HepG2 (cell line): Measurements from ENCODE around the gene ZNF804B. TPM values are rescaled to one million over a fixed set of nuclear protein-coding genes. Genes with fewer than 3 reads are reported as not detected.

ENCODE experiments used
- ATAC-seq: fragments of 200-7000 bp; cut with Tn5 transposase; 3 replicates; pipeline ENCODE4 v1.9.1; 2020; ENCODE audit warnings: mild to moderate bottlenecking, moderate library complexity
- BruUV-seq: library from RNA; stranded (reverse); fragments of 400-500 nt; replicated peaks from 2 replicates; lab custom pipeline; 2021; lab: Mats Ljungman, UMichigan
- CTCF ChIA-PET: fragments of 300-600 bp; formaldehyde crosslinking; extraction: SDS; loops from one replicate; lab custom pipeline; 2021; ENCODE audit warnings: low total read pairs, inconsistent platforms, low intra/inter-chr PET ratio; lab: Yijun Ruan, JAX
- POLR2A ChIA-PET: fragments of 350-600 bp; sonication (Branson Sonifier 250); formaldehyde crosslinking; loops from one replicate; lab custom pipeline; 2020; ENCODE audit warnings: antibody characterized with exemption, inconsistent platforms; lab: Yijun Ruan, JAX
- DNase-seq: peaks from one replicate; pipeline ENCODE4 v3.0.0-alpha.2; 2015; ENCODE audit warnings: low spot score
- FAIRE-seq: peaks from 3 replicates; lab custom pipeline; 2011; peaks lifted over from hg19 to GRCh38; lab: Jason Lieb, UNC
- H2AFZ ChIP-seq: one replicate; pipeline ENCODE4 v1.6.1; 2011; ENCODE audit warnings: low read length, inconsistent platforms
- H3K27ac ChIP-seq: fragments of 300-600 bp; 3 replicates; pipeline ENCODE4 v1.8.0; 2011; ENCODE audit warnings: mixed run types, mild to moderate bottlenecking, mixed read lengths, low read length, inconsistent platforms; ENCODE audit not compliant: insufficient read depth; ENCODE audit errors: extremely low read length
- H3K27me3 ChIP-seq, 2 experiments: fragments of 200-600 bp in 1 of 2; 2 replicates in 1 of 2; 3 replicates in 1 of 2; pipeline versions ENCODE4 v1.6.0 to v1.8.0; 2011; ENCODE audit warnings: low read length in 2 of 2, mild to moderate bottlenecking in 2 of 2, moderate library complexity in 2 of 2, inconsistent platforms in 1 of 2; ENCODE audit not compliant: insufficient read depth in 2 of 2, control insufficient read depth in 1 of 2
- H3K36me3 ChIP-seq, 2 experiments: fragments of 200-600 bp in 1 of 2; replicated peaks in 1 of 2; 2 replicates in 1 of 2; 3 replicates in 1 of 2; pipeline versions ENCODE4 v1.5.1 to v1.8.0; 2011; ENCODE audit warnings: low read length in 2 of 2, inconsistent platforms in 1 of 2; ENCODE audit not compliant: insufficient read depth in 2 of 2, control insufficient read depth in 1 of 2
- H3K4me1 ChIP-seq: 2 replicates; pipeline ENCODE4 v1.5.1; 2012; ENCODE audit warnings: low read length, inconsistent platforms; ENCODE audit not compliant: insufficient read depth
- H3K4me2 ChIP-seq: 2 replicates; pipeline ENCODE4 v1.6.0; 2011; ENCODE audit warnings: low read depth, low read length, inconsistent platforms
- H3K4me3 ChIP-seq, 3 experiments: fragments of 200-600 bp in 1 of 3; sonication (generic), shearing (Covaris generic) in 1 of 3; replicated peaks in 1 of 3; 2 replicates each; pipeline ENCODE4 v1.5.1; 2011 to 2016; ENCODE audit warnings: low read length in 3 of 3, inconsistent platforms in 2 of 3, low read depth in 2 of 3, mild to moderate bottlenecking in 2 of 3, control low read depth in 1 of 3, mixed read lengths in 1 of 3; ENCODE audit not compliant: insufficient read depth in 1 of 3
- H3K79me2 ChIP-seq: one replicate; pipeline ENCODE4 v1.6.1; 2011; ENCODE audit warnings: low read length, inconsistent platforms; ENCODE audit not compliant: insufficient read depth
- H3K9ac ChIP-seq: 2 replicates; pipeline ENCODE4 v1.6.0; 2011; ENCODE audit warnings: mild to moderate bottlenecking, low read depth, low read length, inconsistent platforms; ENCODE audit not compliant: insufficient read depth
- H3K9me3 ChIP-seq: 2 replicates; pipeline ENCODE4 v1.5.1; 2012; ENCODE audit warnings: mild to moderate bottlenecking, low read length
- H4K20me1 ChIP-seq: 2 replicates; pipeline ENCODE4 v1.6.0; 2011; ENCODE audit warnings: inconsistent platforms, mild to moderate bottlenecking, low read length, moderate library complexity; ENCODE audit not compliant: insufficient read depth
- CBX5 ChIP-seq: sonication (generic); formaldehyde crosslinking; IDR thresholded peaks from 2 replicates; pipeline ENCODE4 v1.4.0; 2020; ENCODE audit warnings: missing genetic modification reagents, borderline replicate concordance
- JUNB ChIP-seq: sonication (generic); formaldehyde crosslinking; IDR thresholded peaks from 2 replicates; pipeline ENCODE4 v1.8.0; 2022; ENCODE audit warnings: missing genetic modification reagents, mild to moderate bottlenecking, borderline replicate concordance
- PHF5A ChIP-seq: IDR thresholded peaks from one replicate; pipeline ENCODE4 v1.6.1; 2018; ENCODE audit warnings: low read depth, missing genetic modification reagents; ENCODE audit not compliant: unreplicated experiment
- RXRB ChIP-seq: IDR thresholded peaks from 2 replicates; pipeline ENCODE4 v1.6.1; 2016; ENCODE audit warnings: borderline replicate concordance, missing genetic modification reagents, missing compliant biosample characterization
- ZNF143 ChIP-seq: sonication (generic); formaldehyde crosslinking; IDR thresholded peaks from 2 replicates; pipeline ENCODE4 v1.4.0; 2020; ENCODE audit warnings: missing genetic modification reagents
- ZNF34 ChIP-seq: sonication (generic); formaldehyde crosslinking; IDR thresholded peaks from 2 replicates; pipeline ENCODE4 v1.4.0; 2020; ENCODE audit warnings: mild to moderate bottlenecking, missing genetic modification reagents, borderline replicate concordance
- ZNF367 ChIP-seq: sonication (generic); formaldehyde crosslinking; IDR thresholded peaks from 2 replicates; pipeline ENCODE4 v1.4.0; 2020; ENCODE audit warnings: missing genetic modification reagents, borderline replicate concordance
- ZNF644 ChIP-seq: IDR thresholded peaks from 2 replicates; pipeline ENCODE4 v1.6.1; 2016; ENCODE audit warnings: low read depth
- WGBS: methylation state at CpG from one replicate; pipeline ENCODE4 v1.1.6; 2017; ENCODE audit warnings: low lambda C conversion rate; 5-methylcytosine and 5-hydroxymethylcytosine counted together
- in situ Hi-C: cut with HindIII; loops from 2 replicates; pipeline ENCODE4 v1.10.0; 2017; ENCODE audit warnings: low pct_unique_long_range_greater_than_20kb; ENCODE audit not compliant: extremely low pct_ligation_motif_present
- intact Hi-C: fragments of 100-400 bp; cut with micrococcal nuclease; formaldehyde crosslinking; loops from one replicate; pipeline ENCODE4 v1.10.0; 2022; ENCODE audit not compliant: unreplicated experiment
- polyA plus RNA-seq, 8 experiments: library from polyadenylated mRNA; depleted of rRNA in 3 of 8; stranded (reverse) in 7 of 8; unstranded in 1 of 8; fragments of >200 nt; fragmentation: Illumina TruSeq in 4 of 8; extraction: Trizol in 4 of 8; gene quantifications; 2 replicates each; pipeline versions ENCODE4 v1.2.1 to v1.2.3, GENCODE V29; 2011 to 2016; ENCODE audit warnings: low read depth in 4 of 8, missing spikeins in 1 of 8, mixed read lengths in 1 of 8; ENCODE audit not compliant: insufficient read depth in 1 of 8
- total RNA-seq, 5 experiments: library from RNA; depleted of rRNA; stranded (reverse); fragments of >200 nt; fragmentation: Illumina TruSeq; extraction: Trizol; gene quantifications; 2 replicates each; pipeline ENCODE4 v1.2.3, GENCODE V29; 2016; ENCODE audit warnings: low read depth in 1 of 5
- TF ChIP-seq, protein P1 (sequence below): sonication (generic); formaldehyde crosslinking; IDR thresholded peaks from 2 replicates; pipeline ENCODE4 v1.8.0; 2022; ENCODE audit warnings: missing genetic modification reagents, mild to moderate bottlenecking, borderline replicate concordance
- TF ChIP-seq, protein P2 (sequence below): sonication (generic); formaldehyde crosslinking; IDR thresholded peaks from 2 replicates; pipeline ENCODE4 v1.5.0; 2020; ENCODE audit warnings: missing genetic modification reagents
- TF ChIP-seq, protein P3 (sequence below): sonication (generic); formaldehyde crosslinking; IDR thresholded peaks from 2 replicates; pipeline ENCODE4 v1.5.0; 2020; ENCODE audit warnings: missing genetic modification reagents

Gene ZNF804B
- total and polyA plus RNA-seq, 2 of the 13 experiments (the other 11 are each of a cell fraction or from before 2014, with no cell fraction given) = not detected

DNA sequence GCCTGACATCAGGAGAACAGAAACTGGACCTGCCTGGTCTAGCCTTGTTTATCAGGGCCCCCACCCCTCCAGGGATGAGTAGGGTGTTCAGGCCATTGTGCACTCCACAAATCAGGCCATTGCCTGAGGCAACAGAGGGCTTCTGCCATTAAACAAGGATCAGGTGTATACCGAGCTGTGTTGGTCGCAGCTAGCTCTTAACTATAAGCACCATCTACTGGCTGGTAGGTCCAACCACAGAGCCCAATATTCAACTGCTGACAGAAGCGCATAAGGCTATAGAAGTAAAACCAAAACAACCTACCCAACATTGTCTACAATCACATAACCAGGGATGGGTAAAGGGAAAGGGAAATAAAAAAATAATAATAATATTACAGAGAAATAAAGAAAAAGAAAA is 487.7 kb downstream of the ZNF804B start:
- POLR2A ChIA-PET = no interaction called here

More for the DNA sequence above, 487.7 kb downstream of the ZNF804B start:
- H3K36me3 ChIP-seq = no peaks in the 10 kb centered on the region
- H3K9me3 ChIP-seq = peaks cover 74% of the 10 kb centered on the region
- FAIRE-seq (no peak), DNase-seq (no peak), ATAC-seq (no peak)
- CTCF ChIA-PET = no interaction called here
- 11% methylated on average over 3 of the region's 3 CpGs for WGBS
- no peaks in the 10 kb centered on the region for H4K20me1 ChIP-seq
- H3K27ac ChIP-seq = no peak overlapping the region
- TF ChIP-seq CBX5 (CRISPR knock-in tag) (no peak), ZNF367 (CRISPR knock-in tag) (no peak), RXRB (no peak), PHF5A (CRISPR knock-in tag) (no peak), ZNF34 (CRISPR knock-in tag) (no peak), ZNF644 (CRISPR knock-in tag) (no peak), JUNB (no peak), ZNF143 (CRISPR knock-in tag) (no peak)
- TF ChIP-seq, protein P1, sequence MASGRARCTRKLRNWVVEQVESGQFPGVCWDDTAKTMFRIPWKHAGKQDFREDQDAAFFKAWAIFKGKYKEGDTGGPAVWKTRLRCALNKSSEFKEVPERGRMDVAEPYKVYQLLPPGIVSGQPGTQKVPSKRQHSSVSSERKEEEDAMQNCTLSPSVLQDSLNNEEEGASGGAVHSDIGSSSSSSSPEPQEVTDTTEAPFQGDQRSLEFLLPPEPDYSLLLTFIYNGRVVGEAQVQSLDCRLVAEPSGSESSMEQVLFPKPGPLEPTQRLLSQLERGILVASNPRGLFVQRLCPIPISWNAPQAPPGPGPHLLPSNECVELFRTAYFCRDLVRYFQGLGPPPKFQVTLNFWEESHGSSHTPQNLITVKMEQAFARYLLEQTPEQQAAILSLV (CRISPR knock-in tag) = no peak
- TF ChIP-seq, protein P2, sequence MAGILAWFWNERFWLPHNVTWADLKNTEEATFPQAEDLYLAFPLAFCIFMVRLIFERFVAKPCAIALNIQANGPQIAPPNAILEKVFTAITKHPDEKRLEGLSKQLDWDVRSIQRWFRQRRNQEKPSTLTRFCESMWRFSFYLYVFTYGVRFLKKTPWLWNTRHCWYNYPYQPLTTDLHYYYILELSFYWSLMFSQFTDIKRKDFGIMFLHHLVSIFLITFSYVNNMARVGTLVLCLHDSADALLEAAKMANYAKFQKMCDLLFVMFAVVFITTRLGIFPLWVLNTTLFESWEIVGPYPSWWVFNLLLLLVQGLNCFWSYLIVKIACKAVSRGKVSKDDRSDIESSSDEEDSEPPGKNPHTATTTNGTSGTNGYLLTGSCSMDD (CRISPR knock-in tag) = no peak
- TF ChIP-seq, protein P3, sequence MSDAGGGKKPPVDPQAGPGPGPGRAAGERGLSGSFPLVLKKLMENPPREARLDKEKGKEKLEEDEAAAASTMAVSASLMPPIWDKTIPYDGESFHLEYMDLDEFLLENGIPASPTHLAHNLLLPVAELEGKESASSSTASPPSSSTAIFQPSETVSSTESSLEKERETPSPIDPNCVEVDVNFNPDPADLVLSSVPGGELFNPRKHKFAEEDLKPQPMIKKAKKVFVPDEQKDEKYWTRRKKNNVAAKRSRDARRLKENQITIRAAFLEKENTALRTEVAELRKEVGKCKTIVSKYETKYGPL (CRISPR knock-in tag) = no peak
- no peak overlapping the region for H3K4me2 ChIP-seq
- BruUV-seq = no TSS peak
- H2AFZ ChIP-seq = no peak overlapping the region
- H3K4me3 ChIP-seq = no peak overlapping the region
- H3K27me3 ChIP-seq = no peaks in the 10 kb centered on the region
- no peak overlapping the region for H3K9ac ChIP-seq
- in situ Hi-C loops = no loop called here
- H3K4me1 ChIP-seq = no peaks in the 10 kb centered on the region
- H3K79me2 ChIP-seq = no peaks in the 10 kb centered on the region
- intact Hi-C loops = no loop called here
